Measurements from ENCODE around the gene IL20RA. TPM values are rescaled to one million over a fixed set of nuclear protein-coding genes. Genes with fewer than 3 reads are reported as not detected.

Gene IL20RA
- polyA plus RNA-seq, 3 donors, result 1.1 to 2.6 (median 1.6) TPM

Other genes starting within 250 kb of the IL20RA start
- gene PEX7, start 222.4 kb downstream of the IL20RA start, polyA plus RNA-seq (ENCODE audit: insufficient read length in 3 of 3), result 10 to 100 TPM; 10.6 to 14.2 (median 11.2) TPM
- under 1 TPM in 2 of 3 donors, not detected in 1; 0.14 to 0.19 TPM for gene SLC35D3, start 122.7 kb downstream of the IL20RA start, polyA plus RNA-seq (ENCODE audit: insufficient read length in 3 of 3)
- not detected for gene IL22RA2, start 128.7 kb upstream of the IL20RA start, polyA plus RNA-seq (ENCODE audit: insufficient read length in 3 of 3)
- gene IFNGR1, start 174.4 kb upstream of the IL20RA start, polyA plus RNA-seq (ENCODE audit: insufficient read length in 3 of 3), result 10 to 100 TPM; 52.2 to 58.6 (median 55.6) TPM

Measured in renal pelvis (tissue), 3 donors.